Kidney (tissue), 14 donors: ENCODE results near the gene ZDHHC14. TPM values are rescaled to one million over a fixed set of nuclear protein-coding genes. Genes with fewer than 3 reads are reported as not detected.

Source experiments
- DNase-seq, 5 donors: peaks; one replicate each; pipeline ENCODE4 v3.0.0-alpha.2; 2013 to 2020
- FAIRE-seq: peaks from 2 replicates; lab custom pipeline; 2012; peaks lifted over from hg19 to GRCh38; lab: Jason Lieb, UNC
- H3K27ac ChIP-seq, 2 donors: one replicate each; pipeline ENCODE4 v1.7.0; 2013; ENCODE audit warnings: low read depth in 2 of 2, low read length in 2 of 2, inconsistent platforms in 1 of 2
- H3K27me3 ChIP-seq: one replicate; pipeline ENCODE4 v1.7.1; 2013; ENCODE audit warnings: low read length, inconsistent platforms; ENCODE audit not compliant: control insufficient read depth, insufficient read depth
- H3K36me3 ChIP-seq, 3 donors: one replicate each; pipeline versions ENCODE4 v1.7.0 to v1.7.1; 2013; ENCODE audit warnings: low read length in 3 of 3, control low read depth in 1 of 3, inconsistent platforms in 1 of 3; ENCODE audit not compliant: insufficient read depth in 3 of 3, control insufficient read depth in 2 of 3
- H3K4me1 ChIP-seq, 3 donors: one replicate each; pipeline versions ENCODE4 v1.7.0 to v1.7.1; 2013; ENCODE audit warnings: low read length in 3 of 3, inconsistent platforms in 1 of 3, low read depth in 1 of 3; ENCODE audit not compliant: control insufficient read depth in 2 of 3, insufficient read depth in 2 of 3
- H3K4me3 ChIP-seq, 3 donors: one replicate each; pipeline versions ENCODE4 v1.7.0 to v1.8.1; 2013; ENCODE audit warnings: low read length in 3 of 3, control low read depth in 1 of 3, inconsistent platforms in 1 of 3
- H3K9ac ChIP-seq, 3 donors: one replicate each; pipeline versions ENCODE4 v1.7.0 to v1.7.1; 2013; ENCODE audit warnings: low read length in 3 of 3, control low read depth in 1 of 3, inconsistent platforms in 1 of 3
- H3K9me3 ChIP-seq, 3 donors: one replicate each; pipeline versions ENCODE4 v1.7.0 to v1.7.1; 2013; ENCODE audit warnings: low read length in 3 of 3, control low read depth in 1 of 3, inconsistent platforms in 1 of 3; ENCODE audit not compliant: control insufficient read depth in 2 of 3, insufficient read depth in 1 of 3
- intact Hi-C: fragments of 100-400 bp; cut with DNase I; formaldehyde crosslinking; loops from one replicate; pipeline ENCODE4 v1.11.1; 2022
- polyA plus RNA-seq: library from polyadenylated mRNA; stranded (reverse); fragments of 350-450 nt; fragmentation: Illumina TruSeq; extraction: RNeasy Lipid Tissue Mini Kit (QIAGEN cat#74804); gene quantifications from one replicate; pipeline ENCODE4 v1.2.3, GENCODE V29; 2014; ENCODE audit warnings: low read depth, low replicate concordance; ENCODE audit not compliant: insufficient read depth
- total RNA-seq: library from RNA; stranded (reverse); fragmentation: NEBNext Ultra II Directional; extraction: Animal tissue kit (Norgen Biotek cat#: 25700); gene quantifications from one replicate; pipeline ENCODE4 v1.2.1, GENCODE V29; 2021
- TF ChIP-seq, protein P1 (sequence below): IDR thresholded peaks from 3 replicates; pipeline ENCODE4 v1.5.1; 2012; ENCODE audit warnings: mild to moderate bottlenecking, moderate library complexity, borderline replicate concordance; ENCODE audit not compliant: insufficient read depth; ENCODE audit errors: extremely low read depth
- donor health status: control.
- donor health status: control.
- donor health status: control.
- donor health status: control.
- donor health status: control.
- donor health status: DM: yes; HTN: yes; CAD: no.
- donor health status: Normal renal cell carcinoma (clear cell type).

ZDHHC14 gene
- total and polyA plus RNA-seq, 2 donors from 2014 or later = 13.5 to 26.7 TPM

GRCh38 chr6:157427969-157428368 is 47.0 kb downstream of the ZDHHC14 start:
- Histone ChIP-seq H3K4me1 (peaks cover 0 to 22% (median 18%) of the 10 kb centered on the region in 3 donors), H3K27me3 (no peaks in the 10 kb centered on the region), H3K4me3 (peak overlapping the region in 2 of 3 donors; percentile 2 to 21), H3K27ac (peak overlapping the region; percentile 55 to 61), H3K36me3 (no peaks in the 10 kb centered on the region), H3K9ac (peak overlapping the region in 1 of 3 donors; percentile 38), H3K9me3 (no peaks in the 10 kb centered on the region)
- no peak for FAIRE-seq
- intact Hi-C loops = no loop called here
- DNase-seq = no peak
- TF ChIP-seq, protein P1, sequence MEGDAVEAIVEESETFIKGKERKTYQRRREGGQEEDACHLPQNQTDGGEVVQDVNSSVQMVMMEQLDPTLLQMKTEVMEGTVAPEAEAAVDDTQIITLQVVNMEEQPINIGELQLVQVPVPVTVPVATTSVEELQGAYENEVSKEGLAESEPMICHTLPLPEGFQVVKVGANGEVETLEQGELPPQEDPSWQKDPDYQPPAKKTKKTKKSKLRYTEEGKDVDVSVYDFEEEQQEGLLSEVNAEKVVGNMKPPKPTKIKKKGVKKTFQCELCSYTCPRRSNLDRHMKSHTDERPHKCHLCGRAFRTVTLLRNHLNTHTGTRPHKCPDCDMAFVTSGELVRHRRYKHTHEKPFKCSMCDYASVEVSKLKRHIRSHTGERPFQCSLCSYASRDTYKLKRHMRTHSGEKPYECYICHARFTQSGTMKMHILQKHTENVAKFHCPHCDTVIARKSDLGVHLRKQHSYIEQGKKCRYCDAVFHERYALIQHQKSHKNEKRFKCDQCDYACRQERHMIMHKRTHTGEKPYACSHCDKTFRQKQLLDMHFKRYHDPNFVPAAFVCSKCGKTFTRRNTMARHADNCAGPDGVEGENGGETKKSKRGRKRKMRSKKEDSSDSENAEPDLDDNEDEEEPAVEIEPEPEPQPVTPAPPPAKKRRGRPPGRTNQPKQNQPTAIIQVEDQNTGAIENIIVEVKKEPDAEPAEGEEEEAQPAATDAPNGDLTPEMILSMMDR = no peak

GRCh38 chr6:157428427-157429202 is 47.6 kb downstream of the ZDHHC14 start:
- Histone ChIP-seq H3K36me3 (no peaks in the 10 kb centered on the region), H3K9ac (peak overlapping the region in 1 of 3 donors; percentile 38), H3K4me1 (peaks cover 0 to 22% (median 17%) of the 10 kb centered on the region in 3 donors), H3K4me3 (peak overlapping the region in 2 of 3 donors; percentile 21 to 23), H3K27me3 (no peaks in the 10 kb centered on the region), H3K27ac (peak overlapping the region; percentile 55 to 61), H3K9me3 (no peaks in the 10 kb centered on the region)
- intact Hi-C loops = no loop called here
- FAIRE-seq (no peak), DNase-seq (peak in 3 of 5 donors; percentile 54 to 62 (median 56))
- TF ChIP-seq, protein P1 = no peak

- Histone ChIP-seq H3K27me3 (no peaks in the 10 kb centered on the region), H3K9me3 (no peaks in the 10 kb centered on the region), H3K36me3 (no peaks in the 10 kb centered on the region), H3K27ac (peak overlapping the region in 1 of 2 donors; percentile 47), H3K4me1 (peaks cover 0 to 20% (median 12%) of the 10 kb centered on the region in 3 donors), H3K9ac (no peak overlapping the region), H3K4me3 (no peak overlapping the region)
- intact Hi-C loops = no loop called here
- no peak for DNase-seq
- FAIRE-seq = no peak
- TF ChIP-seq, protein P1 = no peak
Measured at GRCh38 chr6:157429248-157429647, 48.3 kb downstream of the ZDHHC14 start.
